ENCODE results near the gene TM7SF2.

DNA sequence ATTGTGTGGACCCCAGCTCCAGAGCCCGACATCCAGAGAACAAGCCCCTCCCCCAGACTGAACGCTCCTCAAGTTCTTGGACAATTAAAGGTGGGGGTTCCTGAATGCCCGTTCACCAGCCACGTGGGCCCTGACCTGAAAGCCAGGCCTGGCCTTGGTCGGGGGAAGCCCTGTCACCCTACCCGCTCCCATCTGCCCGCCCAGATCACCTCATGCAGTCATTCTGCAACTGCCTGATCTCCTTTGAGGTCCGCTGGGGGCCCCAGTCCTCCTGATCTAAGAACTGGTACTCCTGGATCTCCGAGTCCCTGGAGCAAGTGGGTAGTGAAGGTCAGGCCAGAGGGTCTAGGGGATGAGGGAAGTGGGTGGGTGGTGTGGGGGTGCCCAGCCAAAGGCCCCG lies 44.2 kb upstream of the TM7SF2 start:
- TF ChIP-seq, protein P1, sequence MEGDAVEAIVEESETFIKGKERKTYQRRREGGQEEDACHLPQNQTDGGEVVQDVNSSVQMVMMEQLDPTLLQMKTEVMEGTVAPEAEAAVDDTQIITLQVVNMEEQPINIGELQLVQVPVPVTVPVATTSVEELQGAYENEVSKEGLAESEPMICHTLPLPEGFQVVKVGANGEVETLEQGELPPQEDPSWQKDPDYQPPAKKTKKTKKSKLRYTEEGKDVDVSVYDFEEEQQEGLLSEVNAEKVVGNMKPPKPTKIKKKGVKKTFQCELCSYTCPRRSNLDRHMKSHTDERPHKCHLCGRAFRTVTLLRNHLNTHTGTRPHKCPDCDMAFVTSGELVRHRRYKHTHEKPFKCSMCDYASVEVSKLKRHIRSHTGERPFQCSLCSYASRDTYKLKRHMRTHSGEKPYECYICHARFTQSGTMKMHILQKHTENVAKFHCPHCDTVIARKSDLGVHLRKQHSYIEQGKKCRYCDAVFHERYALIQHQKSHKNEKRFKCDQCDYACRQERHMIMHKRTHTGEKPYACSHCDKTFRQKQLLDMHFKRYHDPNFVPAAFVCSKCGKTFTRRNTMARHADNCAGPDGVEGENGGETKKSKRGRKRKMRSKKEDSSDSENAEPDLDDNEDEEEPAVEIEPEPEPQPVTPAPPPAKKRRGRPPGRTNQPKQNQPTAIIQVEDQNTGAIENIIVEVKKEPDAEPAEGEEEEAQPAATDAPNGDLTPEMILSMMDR (IDR thresholded peaks at IDR 0.05 in 4 of 5, conservative IDR thresholded peaks at IDR 0.05 in 1 of 5) = no peak
- no peak for TF ChIP-seq POLR2A (IDR thresholded peaks at IDR 0.05)

All from gastrocnemius medialis (tissue), 4 donors.